Left ventricle myocardium inferior (tissue), 1 donor: ENCODE data around the gene CACUL1. TPM values are rescaled to one million over a fixed set of nuclear protein-coding genes. Genes with fewer than 3 reads are reported as not detected.
A peak's percentile ranks its signal among the peaks of the same experiment; 100 is the strongest.

Experiments used
- DNase-seq: peaks from one replicate; pipeline ENCODE4 v3.0.0-alpha.2; 2020
- H3K27ac ChIP-seq: fragments of 200-600 bp; replicated peaks from 2 replicates; pipeline ENCODE4 v1.8.0; 2021
- H3K27me3 ChIP-seq: fragments of 200-600 bp; 2 replicates; pipeline ENCODE4 v1.8.0; 2021; ENCODE audit warnings: low read depth
- H3K36me3 ChIP-seq: fragments of 200-600 bp; 2 replicates; pipeline ENCODE4 v1.8.0; 2021
- H3K4me1 ChIP-seq: fragments of 200-600 bp; 2 replicates; pipeline ENCODE4 v1.8.0; 2021
- H3K4me3 ChIP-seq: fragments of 200-600 bp; 2 replicates; pipeline ENCODE4 v1.8.0; 2021; ENCODE audit warnings: mild to moderate bottlenecking, moderate library complexity
- H3K9me3 ChIP-seq: fragments of 200-600 bp; replicated peaks from 2 replicates; pipeline ENCODE4 v1.8.0; 2021
- intact Hi-C: fragments of 100-400 bp; cut with micrococcal nuclease; formaldehyde crosslinking; loops from one replicate; pipeline ENCODE4 v1.11.0; 2022
- long read RNA-seq: library from polyadenylated mRNA; unstranded; transcript quantifications from one replicate; pipeline ENCODE4 v2.0.0, GENCODE V29; 2021
- total RNA-seq: library from RNA; stranded (reverse); fragmentation: NEBNext Ultra II Directional; extraction: Animal tissue kit (Norgen Biotek cat#: 25700); gene quantifications from one replicate; pipeline ENCODE4 v1.2.1, GENCODE V29; 2021
- TF ChIP-seq, protein P1 (sequence below): fragments of 200-600 bp; IDR thresholded peaks from 2 replicates; pipeline ENCODE4 v1.8.0; 2021; ENCODE audit warnings: antibody characterized with exemption, mild to moderate bottlenecking, borderline replicate concordance
- donor health status: DM: no; HTN: yes; CAD: no; lungs with severe emphysema.

The CACUL1 gene
- 27.4 TPM for total RNA-seq
- long read RNA-seq, full-length matches to known transcripts = 8 of 16 reads
- long read RNA-seq, partial matches to known transcripts = 0 of 16 reads
- long read RNA-seq, other reads (novel, unspliced or antisense) = 8 of 16 reads

DNA sequence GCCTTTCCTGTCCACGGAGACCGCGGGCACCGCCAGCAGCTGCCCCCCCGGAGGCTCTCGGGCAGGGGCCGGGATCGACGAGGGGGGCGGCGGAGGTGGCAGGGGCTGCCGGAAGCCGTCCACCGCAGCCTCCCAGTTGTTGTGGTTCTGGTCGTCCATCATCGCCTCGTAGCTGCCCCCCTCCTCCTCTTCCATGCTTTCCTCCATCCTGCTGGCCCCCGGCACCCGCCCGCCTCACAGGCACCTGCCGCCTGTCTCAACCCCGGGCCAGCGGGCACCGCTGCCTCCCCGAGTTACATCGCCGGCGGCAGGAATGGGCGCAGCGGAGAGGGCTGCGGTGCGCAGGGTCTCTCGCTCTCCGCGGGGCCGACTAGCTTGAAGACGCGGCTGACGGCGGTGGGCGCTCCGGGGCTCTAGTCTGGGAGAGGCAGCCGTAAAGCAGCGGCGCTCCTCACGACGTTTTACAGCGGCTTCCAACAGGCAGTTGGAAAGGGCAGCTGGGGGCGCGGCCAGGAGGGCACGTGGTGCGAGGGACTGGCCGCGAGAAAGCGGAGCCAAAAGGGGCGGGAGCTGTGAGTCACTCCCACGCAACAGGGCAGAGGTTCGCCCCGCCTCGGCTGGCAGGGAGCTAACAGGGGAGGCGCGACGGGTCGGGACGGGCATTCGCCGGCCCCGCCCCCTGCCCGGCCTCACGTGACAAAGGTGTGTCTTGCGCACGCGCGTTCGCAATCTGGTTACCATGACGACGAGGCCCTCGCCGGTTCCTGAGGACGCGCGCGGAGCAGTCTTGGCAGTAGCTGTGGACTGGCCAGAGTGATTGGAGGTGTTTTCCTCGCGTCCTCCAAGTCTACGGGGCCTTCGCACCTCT, at the start of gene CACUL1:
Gene CACUL1 (minus strand): TSS at position 415 of the 868 bp plus-strand sequence. CDS start 208 bp downstream, at position 207.
- H3K27ac ChIP-seq = peak within 1 kb of the TSS; percentile 90
- H3K27me3 ChIP-seq = no peaks in the 10 kb centered on the region
- intact Hi-C loops = no loop called here
- H3K36me3 ChIP-seq = no peaks in the 10 kb centered on the region
- TF ChIP-seq, protein P1, sequence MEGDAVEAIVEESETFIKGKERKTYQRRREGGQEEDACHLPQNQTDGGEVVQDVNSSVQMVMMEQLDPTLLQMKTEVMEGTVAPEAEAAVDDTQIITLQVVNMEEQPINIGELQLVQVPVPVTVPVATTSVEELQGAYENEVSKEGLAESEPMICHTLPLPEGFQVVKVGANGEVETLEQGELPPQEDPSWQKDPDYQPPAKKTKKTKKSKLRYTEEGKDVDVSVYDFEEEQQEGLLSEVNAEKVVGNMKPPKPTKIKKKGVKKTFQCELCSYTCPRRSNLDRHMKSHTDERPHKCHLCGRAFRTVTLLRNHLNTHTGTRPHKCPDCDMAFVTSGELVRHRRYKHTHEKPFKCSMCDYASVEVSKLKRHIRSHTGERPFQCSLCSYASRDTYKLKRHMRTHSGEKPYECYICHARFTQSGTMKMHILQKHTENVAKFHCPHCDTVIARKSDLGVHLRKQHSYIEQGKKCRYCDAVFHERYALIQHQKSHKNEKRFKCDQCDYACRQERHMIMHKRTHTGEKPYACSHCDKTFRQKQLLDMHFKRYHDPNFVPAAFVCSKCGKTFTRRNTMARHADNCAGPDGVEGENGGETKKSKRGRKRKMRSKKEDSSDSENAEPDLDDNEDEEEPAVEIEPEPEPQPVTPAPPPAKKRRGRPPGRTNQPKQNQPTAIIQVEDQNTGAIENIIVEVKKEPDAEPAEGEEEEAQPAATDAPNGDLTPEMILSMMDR = no peak
- DNase-seq = peak; percentile 100
- H3K4me3 ChIP-seq = peak within 1 kb of the TSS; percentile 100
- H3K4me1 ChIP-seq = peaks cover 53% of the 10 kb centered on the region
- H3K9me3 ChIP-seq = no peaks in the 10 kb centered on the region

DNA sequence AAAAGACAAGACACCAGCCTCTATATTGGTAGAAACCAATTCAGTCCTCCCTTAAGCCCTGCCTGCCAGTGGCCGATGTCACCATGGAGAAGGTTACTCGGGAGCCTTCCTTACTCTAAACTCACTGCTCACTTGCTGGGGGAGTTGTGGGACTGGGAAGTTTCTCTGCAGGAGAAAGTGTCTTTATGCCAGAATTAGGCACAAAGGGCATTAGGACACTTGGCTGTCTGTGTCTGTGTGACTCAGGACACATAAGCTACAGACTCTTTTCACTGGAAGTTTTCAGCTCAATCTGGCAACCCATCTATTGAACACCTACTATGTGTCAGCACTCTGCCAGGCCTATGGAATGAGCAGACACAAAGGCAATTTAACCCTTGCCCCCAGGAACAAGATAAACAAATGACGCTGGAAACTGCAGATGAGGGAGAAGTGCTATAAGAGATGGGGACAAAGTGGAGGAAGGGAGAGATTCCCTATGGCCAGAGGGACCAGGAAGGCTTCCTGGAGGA, 49.5 kb upstream of the CACUL1 start:
- no peak for DNase-seq
- intact Hi-C loops = no loop called here
- Histone ChIP-seq H3K27me3 (peaks cover 11% of the 10 kb centered on the region), H3K4me1 (no peaks in the 10 kb centered on the region), H3K36me3 (no peaks in the 10 kb centered on the region), H3K27ac (no peak overlapping the region), H3K4me3 (no peak overlapping the region), H3K9me3 (no peaks in the 10 kb centered on the region)
- TF ChIP-seq, protein P1 = no peak

GRCh38 chr10:118802126-118802793, 47.5 kb upstream of the CACUL1 start:
- TF ChIP-seq, protein P1 = no peak
- no peak for DNase-seq
- H3K4me1 ChIP-seq = no peaks in the 10 kb centered on the region
- no peak overlapping the region for H3K4me3 ChIP-seq
- intact Hi-C loops = no loop called here
- H3K9me3 ChIP-seq = no peaks in the 10 kb centered on the region
- H3K27ac ChIP-seq = no peak overlapping the region
- peaks cover 27% of the 10 kb centered on the region for H3K27me3 ChIP-seq
- no peaks in the 10 kb centered on the region for H3K36me3 ChIP-seq

GRCh38 chr10:118800920-118801319, 46.1 kb upstream of the CACUL1 start:
- peaks cover 31% of the 10 kb centered on the region for H3K27me3 ChIP-seq
- H3K36me3 ChIP-seq = no peaks in the 10 kb centered on the region
- no peaks in the 10 kb centered on the region for H3K4me1 ChIP-seq
- intact Hi-C loops = no loop called here
- H3K4me3 ChIP-seq = no peak overlapping the region
- peaks cover 4% of the 10 kb centered on the region for H3K9me3 ChIP-seq
- TF ChIP-seq, protein P1 = peak; percentile 59
- H3K27ac ChIP-seq = no peak overlapping the region
- DNase-seq = no peak

DNA sequence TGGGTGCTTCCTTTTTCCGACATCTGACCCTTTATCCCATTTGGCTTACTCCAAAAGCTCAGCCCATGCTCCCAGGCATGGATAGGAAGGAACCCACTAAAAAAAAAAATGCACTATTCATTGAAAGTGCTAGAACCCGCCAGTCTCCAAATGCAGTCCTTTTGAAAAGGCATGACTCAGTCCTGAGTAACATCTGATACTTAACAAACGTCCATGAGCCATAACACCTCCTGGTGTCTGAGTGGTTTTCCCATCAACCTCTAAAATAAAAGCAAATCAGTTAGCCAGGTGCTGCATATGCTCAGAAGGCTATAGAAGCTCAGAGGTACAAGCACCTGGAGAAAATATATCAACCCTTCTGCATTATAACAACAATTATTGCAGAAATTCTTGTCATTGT, 45.0 kb upstream of the CACUL1 start:
- H3K9me3 ChIP-seq = peaks cover 6% of the 10 kb centered on the region
- no peaks in the 10 kb centered on the region for H3K36me3 ChIP-seq
- peaks cover 34% of the 10 kb centered on the region for H3K27me3 ChIP-seq
- H3K4me1 ChIP-seq = no peaks in the 10 kb centered on the region
- H3K4me3 ChIP-seq = no peak overlapping the region
- intact Hi-C loops = no loop called here
- no peak overlapping the region for H3K27ac ChIP-seq
- DNase-seq = no peak
- TF ChIP-seq, protein P1 = no peak
